Neuron (in vitro differentiated cells): ENCODE results near the gene ZSWIM6.

ENCODE experiments used
- H2AFZ ChIP-seq: one replicate; pipeline ENCODE4 v1.6.1; 2013; ENCODE audit warnings: low read depth, mild to moderate bottlenecking, inconsistent platforms, low read length, moderate library complexity
- H3K27me3 ChIP-seq: one replicate; pipeline ENCODE4 v1.6.1; 2013; ENCODE audit warnings: low read length; ENCODE audit not compliant: insufficient read depth
- H3K36me3 ChIP-seq: one replicate; pipeline ENCODE4 v1.6.1; 2013; ENCODE audit warnings: low read length; ENCODE audit not compliant: insufficient read depth
- H3K4me1 ChIP-seq: one replicate; pipeline ENCODE4 v1.6.1; 2013; ENCODE audit warnings: low read length; ENCODE audit not compliant: insufficient read depth
- H3K4me3 ChIP-seq: 2 replicates; pipeline ENCODE4 v1.5.1; 2013; ENCODE audit warnings: mild to moderate bottlenecking, low read length, moderate library complexity
- H3K9me3 ChIP-seq: one replicate; pipeline ENCODE4 v1.6.1; 2013; ENCODE audit warnings: low read length

ZSWIM6 gene

GRCh38 chr5:61366497-61367240 lies 34.6 kb downstream of the ZSWIM6 start:
- Histone ChIP-seq H3K36me3 (peaks cover 16% of the 10 kb centered on the region), H3K4me1 (no peaks in the 10 kb centered on the region), H3K27me3 (no peaks in the 10 kb centered on the region), H3K4me3 (no peak overlapping the region), H3K9me3 (peaks cover 2% of the 10 kb centered on the region), H2AFZ (no peak overlapping the region)

GRCh38 chr5:61370506-61370905 lies 38.4 kb downstream of the ZSWIM6 start:
- H3K4me1 ChIP-seq = no peaks in the 10 kb centered on the region
- H3K9me3 ChIP-seq = no peaks in the 10 kb centered on the region
- no peak overlapping the region for H3K4me3 ChIP-seq
- no peaks in the 10 kb centered on the region for H3K27me3 ChIP-seq
- no peak overlapping the region for H2AFZ ChIP-seq
- H3K36me3 ChIP-seq = peaks cover 13% of the 10 kb centered on the region

- Histone ChIP-seq H3K9me3 (no peaks in the 10 kb centered on the region), H3K4me3 (no peak overlapping the region), H2AFZ (no peak overlapping the region), H3K4me1 (no peaks in the 10 kb centered on the region), H3K27me3 (no peaks in the 10 kb centered on the region), H3K36me3 (peaks cover 13% of the 10 kb centered on the region)
Observed at GRCh38 chr5:61371474-61371873, 39.4 kb downstream of the ZSWIM6 start.

GRCh38 chr5:61379677-61380076 lies 47.6 kb downstream of the ZSWIM6 start:
- H2AFZ ChIP-seq = no peak overlapping the region
- no peaks in the 10 kb centered on the region for H3K4me1 ChIP-seq
- peaks cover 18% of the 10 kb centered on the region for H3K36me3 ChIP-seq
- H3K9me3 ChIP-seq = peaks cover 1% of the 10 kb centered on the region
- H3K27me3 ChIP-seq = no peaks in the 10 kb centered on the region
- no peak overlapping the region for H3K4me3 ChIP-seq

GRCh38 chr5:61381968-61382367 lies 49.9 kb downstream of the ZSWIM6 start:
- peaks cover 16% of the 10 kb centered on the region for H3K36me3 ChIP-seq
- H2AFZ ChIP-seq = no peak overlapping the region
- H3K9me3 ChIP-seq = peaks cover 1% of the 10 kb centered on the region
- H3K4me3 ChIP-seq = no peak overlapping the region
- H3K27me3 ChIP-seq = no peaks in the 10 kb centered on the region
- peaks cover 10% of the 10 kb centered on the region for H3K4me1 ChIP-seq

GRCh38 chr5:61385627-61386026 lies 53.6 kb downstream of the ZSWIM6 start:
- peaks cover 4% of the 10 kb centered on the region for H3K36me3 ChIP-seq
- no peaks in the 10 kb centered on the region for H3K27me3 ChIP-seq
- no peak overlapping the region for H3K4me3 ChIP-seq
- no peaks in the 10 kb centered on the region for H3K9me3 ChIP-seq
- H2AFZ ChIP-seq = no peak overlapping the region
- H3K4me1 ChIP-seq = peaks cover 10% of the 10 kb centered on the region

- no peaks in the 10 kb centered on the region for H3K27me3 ChIP-seq
- H3K36me3 ChIP-seq = peaks cover 8% of the 10 kb centered on the region
- peaks cover 10% of the 10 kb centered on the region for H3K4me1 ChIP-seq
- peaks cover 3% of the 10 kb centered on the region for H3K9me3 ChIP-seq
- H2AFZ ChIP-seq = no peak overlapping the region
- no peak overlapping the region for H3K4me3 ChIP-seq
Observed at GRCh38 chr5:61386045-61386800, 54.2 kb downstream of the ZSWIM6 start.

- Histone ChIP-seq H3K36me3 (peaks cover 15% of the 10 kb centered on the region), H3K4me1 (peaks cover 10% of the 10 kb centered on the region), H3K27me3 (no peaks in the 10 kb centered on the region), H3K4me3 (no peak overlapping the region), H2AFZ (no peak overlapping the region), H3K9me3 (peaks cover 5% of the 10 kb centered on the region)
Observed at GRCh38 chr5:61389609-61390008, 57.6 kb downstream of the ZSWIM6 start.

GRCh38 chr5:61394078-61394704 lies 62.1 kb downstream of the ZSWIM6 start:
- H3K9me3 ChIP-seq = peaks cover 13% of the 10 kb centered on the region
- H2AFZ ChIP-seq = no peak overlapping the region
- no peaks in the 10 kb centered on the region for H3K4me1 ChIP-seq
- H3K27me3 ChIP-seq = no peaks in the 10 kb centered on the region
- H3K36me3 ChIP-seq = peaks cover 15% of the 10 kb centered on the region
- H3K4me3 ChIP-seq = no peak overlapping the region

GRCh38 chr5:61394793-61395192 lies 62.7 kb downstream of the ZSWIM6 start:
- H3K27me3 ChIP-seq = no peaks in the 10 kb centered on the region
- H3K4me1 ChIP-seq = no peaks in the 10 kb centered on the region

GRCh38 chr5:61397238-61397637 lies 65.2 kb downstream of the ZSWIM6 start:
- no peaks in the 10 kb centered on the region for H3K27me3 ChIP-seq
- H3K4me3 ChIP-seq = no peak overlapping the region
- peaks cover 7% of the 10 kb centered on the region for H3K4me1 ChIP-seq
- peaks cover 5% of the 10 kb centered on the region for H3K36me3 ChIP-seq
- no peak overlapping the region for H2AFZ ChIP-seq
- peaks cover 10% of the 10 kb centered on the region for H3K9me3 ChIP-seq

More at GRCh38 chr5:61394793-61395192, 62.7 kb downstream of the ZSWIM6 start:
- Histone ChIP-seq H3K36me3 (peaks cover 15% of the 10 kb centered on the region), H3K9me3 (peaks cover 13% of the 10 kb centered on the region), H2AFZ (no peak overlapping the region), H3K4me3 (no peak overlapping the region)

- H3K36me3 ChIP-seq = peaks cover 4% of the 10 kb centered on the region
- no peak overlapping the region for H2AFZ ChIP-seq
- peaks cover 14% of the 10 kb centered on the region for H3K4me1 ChIP-seq
- peaks cover 8% of the 10 kb centered on the region for H3K9me3 ChIP-seq
- no peak overlapping the region for H3K4me3 ChIP-seq
- no peaks in the 10 kb centered on the region for H3K27me3 ChIP-seq
Observed at GRCh38 chr5:61397937-61398336, 65.9 kb downstream of the ZSWIM6 start.

- Histone ChIP-seq H2AFZ (no peak overlapping the region), H3K4me3 (no peak overlapping the region), H3K9me3 (peaks cover 8% of the 10 kb centered on the region), H3K4me1 (peaks cover 19% of the 10 kb centered on the region), H3K27me3 (no peaks in the 10 kb centered on the region), H3K36me3 (peaks cover 4% of the 10 kb centered on the region)
Observed at GRCh38 chr5:61398440-61398839, 66.4 kb downstream of the ZSWIM6 start.
